RWPE1 (cell line): ENCODE results near the gene SLC2A10.

ENCODE experiments used
- CTCF ChIA-PET: fragments of 350-600 bp; sonication (Branson Sonifier 250); formaldehyde crosslinking; extraction: SDS; loops from one replicate; lab custom pipeline; 2021; lab: Yijun Ruan, JAX
- POLR2A ChIA-PET: fragments of 400-600 bp; formaldehyde crosslinking; extraction: SDS; loops from one replicate; lab custom pipeline; 2020; ENCODE audit warnings: antibody characterized with exemption; ENCODE audit not compliant: low non-redundant PET; lab: Yijun Ruan, JAX
- DNase-seq: peaks from one replicate; pipeline ENCODE4 v3.0.0; 2012; ENCODE audit warnings: low spot score
- H3K27ac ChIP-seq: fragments of 450-650 bp; 2 replicates; pipeline ENCODE4 v1.5.1; 2017
- TF ChIP-seq, protein P1 (sequence below): fragments of 450-650 bp; conservative IDR thresholded peaks from 2 replicates; pipeline ENCODE4 v1.5.1; 2017; ENCODE audit warnings: low read depth, mild to moderate bottlenecking

SLC2A10 gene

DNA sequence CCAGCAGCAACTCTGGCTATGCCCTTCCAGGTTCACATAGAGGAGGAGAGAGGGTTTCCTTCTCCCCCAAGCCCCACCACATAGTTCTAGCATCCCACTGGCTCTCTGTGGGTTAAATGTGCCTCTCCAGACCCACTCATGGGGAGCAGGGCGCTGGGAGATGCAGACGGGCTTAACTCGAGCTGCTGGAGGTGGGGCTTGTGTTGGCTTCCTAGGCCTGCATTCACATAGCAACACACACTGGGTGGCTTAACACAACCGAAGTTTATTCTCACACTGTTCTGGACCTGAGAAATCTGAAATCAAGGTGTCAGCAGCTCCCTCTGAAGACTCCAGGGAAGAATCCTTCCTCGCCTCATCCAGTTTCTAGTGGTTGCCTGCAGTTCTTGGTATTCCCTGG lies 33.6 kb downstream of the SLC2A10 start:
- no peak for DNase-seq
- POLR2A ChIA-PET, result no interaction called here
- TF ChIP-seq, protein P1, sequence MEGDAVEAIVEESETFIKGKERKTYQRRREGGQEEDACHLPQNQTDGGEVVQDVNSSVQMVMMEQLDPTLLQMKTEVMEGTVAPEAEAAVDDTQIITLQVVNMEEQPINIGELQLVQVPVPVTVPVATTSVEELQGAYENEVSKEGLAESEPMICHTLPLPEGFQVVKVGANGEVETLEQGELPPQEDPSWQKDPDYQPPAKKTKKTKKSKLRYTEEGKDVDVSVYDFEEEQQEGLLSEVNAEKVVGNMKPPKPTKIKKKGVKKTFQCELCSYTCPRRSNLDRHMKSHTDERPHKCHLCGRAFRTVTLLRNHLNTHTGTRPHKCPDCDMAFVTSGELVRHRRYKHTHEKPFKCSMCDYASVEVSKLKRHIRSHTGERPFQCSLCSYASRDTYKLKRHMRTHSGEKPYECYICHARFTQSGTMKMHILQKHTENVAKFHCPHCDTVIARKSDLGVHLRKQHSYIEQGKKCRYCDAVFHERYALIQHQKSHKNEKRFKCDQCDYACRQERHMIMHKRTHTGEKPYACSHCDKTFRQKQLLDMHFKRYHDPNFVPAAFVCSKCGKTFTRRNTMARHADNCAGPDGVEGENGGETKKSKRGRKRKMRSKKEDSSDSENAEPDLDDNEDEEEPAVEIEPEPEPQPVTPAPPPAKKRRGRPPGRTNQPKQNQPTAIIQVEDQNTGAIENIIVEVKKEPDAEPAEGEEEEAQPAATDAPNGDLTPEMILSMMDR, result no peak
- no peak overlapping the region for H3K27ac ChIP-seq
- CTCF ChIA-PET, result interaction anchor here (0.6 to 0.9 kb wide), 2 partner anchors 263 to 641 kb away, joined by 3 to 4 read pairs; no protein-coding TSS in a partner anchor

DNA sequence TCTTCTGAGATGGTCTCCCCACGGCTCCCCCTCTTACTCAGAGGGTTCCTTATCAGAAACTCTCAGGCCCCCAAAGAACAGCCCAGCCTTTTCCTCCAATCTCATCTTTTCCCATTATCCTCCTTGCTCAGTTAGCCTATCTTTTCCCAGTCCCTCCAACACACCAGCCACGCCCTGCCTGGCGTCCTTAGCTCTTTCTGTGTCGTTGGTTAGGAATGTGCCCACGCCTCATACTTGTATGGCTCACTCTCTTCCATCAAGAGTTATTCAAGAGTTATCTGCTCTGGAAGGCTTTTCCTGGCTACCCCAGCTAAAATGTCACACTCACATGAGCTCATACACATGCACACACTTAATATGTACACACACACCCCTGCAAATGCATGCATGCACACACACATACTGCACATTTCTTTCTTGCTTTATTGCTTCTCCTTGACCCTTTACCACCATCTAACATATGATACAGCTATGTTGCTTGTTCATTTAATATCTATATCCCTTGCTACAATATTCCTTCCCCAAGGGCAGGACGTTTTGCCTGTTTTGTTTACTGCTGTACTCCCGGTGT lies 37.6 kb downstream of the SLC2A10 start:
- POLR2A ChIA-PET, result no interaction called here
- DNase-seq, result peak; percentile 74
- TF ChIP-seq, protein P1, result no peak
- H3K27ac ChIP-seq, result no peak overlapping the region
- CTCF ChIA-PET, result interaction anchor here (0.6 to 1.7 kb wide), 3 partner anchors 11 to 662 kb away, joined by 3 to 4 read pairs (median 3); no protein-coding TSS in a partner anchor

DNA sequence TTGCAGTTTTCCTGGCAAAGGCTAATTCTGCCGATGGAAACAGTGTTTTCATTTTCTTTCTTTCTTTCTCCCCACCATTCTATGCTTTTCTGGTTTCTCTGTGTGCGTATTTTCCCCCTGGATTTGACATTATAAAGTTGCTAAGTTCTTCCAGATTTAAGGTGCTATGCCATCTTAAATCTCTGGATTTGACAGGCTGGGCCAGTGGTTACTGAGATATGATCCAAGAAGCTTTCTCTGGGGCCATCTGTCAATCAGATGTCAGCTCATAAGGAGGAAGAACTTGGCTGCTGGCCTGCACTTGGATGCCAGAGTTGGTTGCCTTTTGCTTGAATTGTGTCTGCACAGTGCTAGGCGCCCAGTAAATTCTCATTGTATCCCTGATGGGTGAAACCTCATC lies 39.7 kb downstream of the SLC2A10 start:
- no peak for DNase-seq
- ChIA-PET POLR2A (no interaction called here), CTCF (interaction anchor here (0.5 to 1.7 kb wide), 6 partner anchors 9 to 635 kb away, joined by 3 to 4 read pairs (median 4); no protein-coding TSS in a partner anchor)
- H3K27ac ChIP-seq, result no peak overlapping the region
- TF ChIP-seq, protein P1, result no peak

DNA sequence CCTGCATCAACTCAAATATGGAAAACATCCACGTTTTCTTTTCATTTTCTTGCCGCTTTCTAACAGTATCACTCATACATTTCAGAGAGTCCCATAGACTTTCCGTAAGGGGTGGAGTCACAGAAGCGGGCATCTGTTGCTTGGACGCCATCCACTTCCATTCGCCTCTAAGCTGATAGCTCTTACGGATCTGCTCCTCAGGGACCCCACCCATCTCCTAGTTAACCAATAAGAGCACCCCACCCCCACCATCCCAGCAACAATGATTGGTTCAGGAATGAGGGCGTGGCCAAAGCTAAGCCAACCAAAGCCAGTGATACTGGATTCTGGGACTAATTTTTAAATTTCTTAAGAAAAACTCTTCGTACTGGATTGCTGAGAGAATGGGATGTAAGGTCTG lies 42.4 kb downstream of the SLC2A10 start:
- POLR2A ChIA-PET, result no interaction called here
- DNase-seq, result peak; percentile 49

DNA sequence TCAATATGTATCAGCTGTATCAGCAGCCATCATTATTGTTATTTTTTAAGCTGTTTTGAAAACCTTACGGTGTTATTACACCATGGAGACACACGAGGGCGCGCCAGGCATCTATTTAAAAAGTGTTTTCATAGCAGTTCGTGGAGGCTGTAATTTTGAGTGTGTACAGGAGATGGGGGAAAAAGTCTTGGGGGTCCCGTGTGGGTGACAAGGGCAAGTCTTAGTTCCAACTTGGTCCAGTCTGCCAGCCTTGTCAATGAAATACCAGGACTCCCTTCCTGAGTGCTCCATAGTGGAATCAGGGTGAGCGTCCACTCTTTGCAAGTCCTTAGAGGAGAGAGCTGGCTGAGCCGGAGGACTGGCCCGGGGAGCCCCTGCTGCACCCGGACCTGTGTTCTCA lies 43.3 kb downstream of the SLC2A10 start:
- ChIA-PET POLR2A (no interaction called here), CTCF (interaction anchor here (0.5 to 3.1 kb wide), 33 partner anchors 9 to 685 kb away, joined by 3 to 40 read pairs (median 3); partner anchors contain the start of gene TP53RK)
- no peak overlapping the region for H3K27ac ChIP-seq
- peak; percentile 68 for DNase-seq
- TF ChIP-seq, protein P1, result peak; percentile 95

More for the DNA sequence above, 42.4 kb downstream of the SLC2A10 start:
- CTCF ChIA-PET, result interaction anchor here (0.5 to 3.1 kb wide), 10 partner anchors 25 to 1197 kb away, joined by 3 to 40 read pairs (median 4); partner anchors contain the start of gene TP53RK
- H3K27ac ChIP-seq, result no peak overlapping the region
- TF ChIP-seq, protein P1, result no peak

DNA sequence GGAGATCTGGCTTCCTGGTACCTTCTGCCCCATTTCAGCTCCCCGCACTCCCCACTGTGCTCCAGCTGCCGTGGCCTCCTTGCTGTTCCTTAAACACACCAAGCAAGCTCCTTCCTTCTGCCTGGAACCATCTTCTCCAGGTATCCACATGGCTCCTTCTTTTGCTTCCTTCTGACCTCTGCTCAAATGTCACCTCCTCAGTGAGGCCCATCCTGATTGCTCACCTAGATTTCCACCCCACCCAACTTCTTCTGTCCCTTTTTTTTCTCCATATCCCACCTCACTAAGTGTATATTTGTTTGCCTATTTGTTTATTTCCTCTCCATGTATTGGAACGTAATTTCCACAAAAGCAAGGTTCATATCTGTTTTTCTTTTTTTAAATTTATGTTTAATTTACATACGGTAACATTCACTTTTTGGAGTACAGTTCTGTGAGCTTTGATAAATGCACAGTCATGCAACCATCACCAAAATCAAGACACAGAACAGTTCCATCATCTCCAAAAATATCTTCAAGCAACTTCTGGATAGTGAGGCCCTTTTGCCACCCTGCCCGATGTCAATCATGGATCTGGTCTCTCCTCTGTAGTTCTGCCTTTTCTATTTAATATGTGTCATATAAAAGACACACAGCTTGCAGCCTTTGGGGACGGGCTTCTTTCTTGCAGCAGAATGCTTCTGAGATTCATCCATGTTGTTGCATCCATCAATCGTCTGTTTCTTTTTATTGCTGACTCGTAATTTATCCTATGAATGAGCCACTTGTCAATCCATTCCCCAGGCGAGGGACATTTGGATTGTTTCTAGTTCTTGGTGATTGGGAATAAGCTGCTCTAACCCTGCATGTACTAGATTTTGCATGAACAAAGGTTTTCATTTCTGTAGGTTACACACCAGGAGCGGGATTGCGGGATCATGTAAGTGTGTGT lies 46.3 kb downstream of the SLC2A10 start:
- TF ChIP-seq, protein P1, result no peak
- no peak overlapping the region for H3K27ac ChIP-seq
- no peak for DNase-seq
- CTCF ChIA-PET, result interaction anchor here (0.6 to 3.4 kb wide), 8 partner anchors 11 to 629 kb away, joined by 3 to 29 read pairs (median 4); no protein-coding TSS in a partner anchor
- POLR2A ChIA-PET, result interaction anchor here (0.5 to 0.6 kb wide), 2 partner anchors 461 to 871 kb away, joined by 3 to 4 read pairs; no protein-coding TSS in a partner anchor
